Epithelial cell of esophagus (primary cell): Measurements from ENCODE around the gene ILKAP.

Experiments used
- DNase-seq: peaks from one replicate; pipeline ENCODE4 v3.0.0; 2010; ENCODE audit warnings: low read depth
- H3K4me3 ChIP-seq: 2 replicates; pipeline ENCODE4 v1.5.1; 2011; ENCODE audit warnings: mild to moderate bottlenecking, low read length, control low read depth
- TF ChIP-seq, protein P1 (sequence below): IDR thresholded peaks from 2 replicates; pipeline ENCODE4 v1.5.1; 2011; ENCODE audit warnings: low read depth, mild to moderate bottlenecking, low read length, control low read depth, inconsistent platforms; ENCODE audit not compliant: insufficient read depth; ENCODE audit errors: missing control alignments

The ILKAP gene

DNA sequence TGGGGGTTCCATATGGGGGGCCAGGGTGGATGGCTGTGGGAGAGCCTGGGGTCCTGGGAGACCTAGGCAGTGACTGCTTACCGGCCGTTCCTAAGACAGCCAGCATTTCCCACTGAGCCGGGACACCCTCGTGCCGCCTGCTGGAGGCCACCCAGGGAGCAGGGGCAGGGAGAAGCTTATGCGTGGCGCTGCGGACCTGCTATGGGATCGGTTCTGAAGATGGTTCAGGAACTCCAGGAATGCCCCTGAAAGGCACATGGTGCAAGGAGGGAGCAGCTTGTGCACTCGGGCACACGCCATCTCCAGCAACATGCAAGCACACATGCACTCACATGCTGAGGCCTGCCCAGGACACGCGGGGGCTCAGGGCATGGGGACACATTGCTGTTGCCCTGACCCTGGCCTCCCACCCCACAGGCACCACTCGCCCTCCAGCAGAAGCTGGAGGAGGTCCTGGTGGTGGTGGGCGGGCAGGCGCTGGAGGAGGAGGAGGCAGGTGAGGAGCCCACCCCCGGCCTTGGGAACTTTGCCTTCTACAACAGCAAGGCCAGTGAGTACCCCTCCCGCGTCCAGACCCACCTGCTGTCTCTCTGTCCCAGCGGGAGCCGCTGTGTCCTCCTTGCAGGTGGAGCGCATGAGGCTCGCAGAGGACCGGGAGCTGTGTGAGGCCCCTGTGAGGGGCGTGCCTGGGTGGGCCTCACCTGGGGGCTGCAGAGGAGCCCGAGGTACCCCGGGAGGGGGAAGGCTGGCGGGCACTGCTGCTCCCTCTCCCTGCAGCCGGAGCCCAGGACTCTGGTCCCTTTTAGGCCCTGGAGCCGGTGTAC lies 60.9 kb downstream of the ILKAP start:
- TF ChIP-seq, protein P1, sequence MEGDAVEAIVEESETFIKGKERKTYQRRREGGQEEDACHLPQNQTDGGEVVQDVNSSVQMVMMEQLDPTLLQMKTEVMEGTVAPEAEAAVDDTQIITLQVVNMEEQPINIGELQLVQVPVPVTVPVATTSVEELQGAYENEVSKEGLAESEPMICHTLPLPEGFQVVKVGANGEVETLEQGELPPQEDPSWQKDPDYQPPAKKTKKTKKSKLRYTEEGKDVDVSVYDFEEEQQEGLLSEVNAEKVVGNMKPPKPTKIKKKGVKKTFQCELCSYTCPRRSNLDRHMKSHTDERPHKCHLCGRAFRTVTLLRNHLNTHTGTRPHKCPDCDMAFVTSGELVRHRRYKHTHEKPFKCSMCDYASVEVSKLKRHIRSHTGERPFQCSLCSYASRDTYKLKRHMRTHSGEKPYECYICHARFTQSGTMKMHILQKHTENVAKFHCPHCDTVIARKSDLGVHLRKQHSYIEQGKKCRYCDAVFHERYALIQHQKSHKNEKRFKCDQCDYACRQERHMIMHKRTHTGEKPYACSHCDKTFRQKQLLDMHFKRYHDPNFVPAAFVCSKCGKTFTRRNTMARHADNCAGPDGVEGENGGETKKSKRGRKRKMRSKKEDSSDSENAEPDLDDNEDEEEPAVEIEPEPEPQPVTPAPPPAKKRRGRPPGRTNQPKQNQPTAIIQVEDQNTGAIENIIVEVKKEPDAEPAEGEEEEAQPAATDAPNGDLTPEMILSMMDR: no peak
- no peak overlapping the region for H3K4me3 ChIP-seq
- DNase-seq: peak; percentile 78

DNA sequence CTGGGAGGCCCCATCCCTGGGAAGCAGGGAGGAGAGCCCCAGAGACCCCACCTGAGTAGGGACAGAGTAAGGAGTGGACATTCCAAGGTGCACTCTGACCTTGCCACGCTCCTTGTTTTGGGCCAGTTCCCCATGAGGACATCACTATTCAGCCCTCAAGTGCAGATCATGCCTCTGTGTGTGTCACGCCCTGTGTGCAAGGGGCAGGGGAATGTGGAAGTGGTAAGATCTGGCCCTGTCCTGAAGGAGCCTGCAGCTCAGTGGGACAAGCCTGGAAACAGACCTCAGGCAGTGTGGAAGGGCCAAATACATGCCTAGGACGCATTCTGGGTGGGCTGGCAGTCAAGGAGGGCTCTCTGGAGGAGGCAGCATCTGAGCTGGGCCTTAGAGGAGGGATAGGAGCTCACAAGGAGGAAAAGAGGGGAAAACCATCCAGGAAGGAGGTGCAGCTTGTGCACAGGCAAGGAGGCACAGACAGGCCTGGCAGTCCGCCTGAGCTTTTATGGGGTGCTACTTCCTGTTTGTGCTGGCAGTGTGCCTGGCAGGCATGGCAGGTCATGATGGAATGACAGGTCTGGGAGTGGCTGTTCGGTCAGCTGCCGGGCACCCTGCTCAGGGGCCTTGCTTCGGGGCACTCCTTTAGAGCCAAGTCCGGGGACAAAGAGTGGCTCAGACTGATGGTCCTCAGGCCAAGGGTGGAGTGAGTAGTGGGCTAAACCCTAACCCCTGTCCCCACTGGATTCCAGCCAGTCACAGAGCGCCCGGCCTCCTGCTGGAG lies 61.8 kb downstream of the ILKAP start:
- peak; percentile 75 for DNase-seq
- H3K4me3 ChIP-seq: no peak overlapping the region
- TF ChIP-seq, protein P1: no peak

DNA sequence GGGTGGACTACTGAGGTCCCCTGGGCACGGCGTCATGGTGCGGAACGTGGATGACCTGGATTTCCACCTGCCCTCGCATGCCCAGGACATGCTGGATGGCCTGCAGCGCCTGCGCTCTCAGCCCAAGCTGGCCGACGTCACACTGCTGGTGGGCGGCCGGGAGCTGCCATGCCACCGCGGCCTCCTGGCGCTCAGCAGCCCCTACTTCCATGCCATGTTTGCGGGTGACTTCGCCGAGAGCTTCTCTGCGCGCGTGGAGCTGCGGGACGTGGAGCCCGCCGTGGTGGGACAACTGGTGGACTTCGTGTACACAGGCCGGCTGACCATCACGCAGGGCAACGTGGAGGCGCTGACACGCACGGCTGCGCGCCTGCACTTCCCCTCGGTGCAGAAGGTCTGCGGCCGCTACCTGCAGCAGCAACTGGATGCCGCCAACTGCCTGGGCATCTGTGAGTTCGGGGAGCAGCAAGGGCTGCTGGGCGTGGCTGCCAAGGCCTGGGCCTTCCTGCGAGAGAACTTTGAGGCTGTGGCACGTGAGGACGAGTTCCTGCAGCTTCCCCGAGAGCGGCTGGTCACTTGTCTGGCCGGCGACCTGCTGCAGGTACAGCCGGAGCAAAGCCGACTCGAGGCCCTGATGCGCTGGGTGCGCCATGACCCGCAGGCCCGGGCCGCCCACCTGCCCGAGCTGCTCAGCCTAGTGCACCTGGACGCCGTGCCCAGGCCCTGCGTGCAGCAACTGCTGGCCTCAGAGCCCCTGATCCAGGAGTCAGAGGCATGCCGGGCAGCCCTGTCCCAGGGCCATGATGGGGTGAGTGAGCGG lies 62.6 kb downstream of the ILKAP start:
- TF ChIP-seq, protein P1: no peak
- no peak for DNase-seq
- H3K4me3 ChIP-seq: no peak overlapping the region

DNA sequence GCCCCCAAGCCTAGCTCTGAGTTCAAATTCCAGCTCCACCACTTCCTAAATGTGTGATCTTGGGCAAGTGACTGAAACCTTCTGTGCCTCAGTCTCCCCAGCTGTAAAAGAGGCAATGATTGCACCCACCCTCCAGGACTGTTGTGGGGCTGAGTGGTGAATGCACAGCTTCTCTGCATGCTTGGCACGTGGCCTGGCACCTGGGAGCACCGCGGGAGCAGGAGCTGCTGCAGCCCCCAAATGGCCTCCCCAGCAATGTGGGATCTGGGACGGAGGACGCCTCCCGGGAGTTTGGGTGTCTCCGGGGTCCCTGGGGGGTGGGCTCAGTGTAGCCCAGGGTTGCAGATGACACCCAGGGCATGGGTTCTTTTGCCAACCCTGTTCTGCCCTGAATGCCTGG lies 63.5 kb downstream of the ILKAP start:
- TF ChIP-seq, protein P1: no peak
- H3K4me3 ChIP-seq: no peak overlapping the region
- DNase-seq: no peak

DNA sequence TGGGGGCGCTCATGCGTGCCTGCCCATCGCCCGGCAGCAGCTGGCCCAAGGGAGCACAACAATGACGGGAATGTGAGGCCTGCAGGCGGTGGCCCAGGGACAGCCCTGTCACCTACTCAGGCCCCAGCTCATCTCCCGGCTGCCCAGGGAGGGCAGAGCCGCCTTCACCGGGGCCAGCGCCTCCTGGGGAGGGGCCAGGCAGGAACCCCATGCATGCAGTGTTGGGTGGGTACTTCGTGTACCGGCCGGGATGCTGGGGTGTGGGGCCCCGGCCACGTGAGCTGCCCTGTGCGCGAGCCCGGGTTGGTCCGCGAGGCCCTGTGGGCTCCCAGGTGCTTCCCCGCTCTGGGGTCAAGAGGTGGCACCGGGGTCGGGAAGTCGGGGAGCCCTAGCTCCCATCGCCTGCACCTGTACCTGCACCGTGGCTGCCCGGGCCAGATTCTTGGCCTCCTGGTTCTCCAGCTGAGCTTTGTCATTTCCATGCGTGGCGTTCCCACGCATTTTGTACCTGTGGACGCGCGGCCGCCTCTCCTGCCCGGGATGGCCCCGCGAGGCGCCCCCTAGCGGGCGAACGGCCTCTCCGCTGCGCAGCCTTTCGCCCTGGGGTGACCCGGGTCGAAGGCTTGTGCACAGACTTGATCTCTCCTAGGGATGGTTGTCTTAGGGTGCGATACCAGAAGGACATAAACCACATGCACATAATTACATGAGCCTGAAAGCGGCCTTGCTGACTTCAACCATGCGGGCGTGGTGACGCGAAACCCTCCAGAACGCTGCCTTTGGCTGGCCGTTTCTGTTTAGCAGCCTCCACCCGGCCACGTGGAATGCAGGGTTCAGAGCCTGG lies 64.1 kb downstream of the ILKAP start:
- TF ChIP-seq, protein P1: no peak
- no peak for DNase-seq

More for the DNA sequence above, 64.1 kb downstream of the ILKAP start:
- no peak overlapping the region for H3K4me3 ChIP-seq
